C1 segment of cervical spinal cord (tissue), 14 donors: ENCODE results near the gene PALM2AKAP2.
A peak's percentile ranks its signal among the peaks of the same experiment; 100 is the strongest.

Experiments
- DNase-seq, 14 donors: peaks; one replicate each; lab custom pipeline; 2025; lab: John Stamatoyannopoulos, UW

PALM2AKAP2 gene

DNA sequence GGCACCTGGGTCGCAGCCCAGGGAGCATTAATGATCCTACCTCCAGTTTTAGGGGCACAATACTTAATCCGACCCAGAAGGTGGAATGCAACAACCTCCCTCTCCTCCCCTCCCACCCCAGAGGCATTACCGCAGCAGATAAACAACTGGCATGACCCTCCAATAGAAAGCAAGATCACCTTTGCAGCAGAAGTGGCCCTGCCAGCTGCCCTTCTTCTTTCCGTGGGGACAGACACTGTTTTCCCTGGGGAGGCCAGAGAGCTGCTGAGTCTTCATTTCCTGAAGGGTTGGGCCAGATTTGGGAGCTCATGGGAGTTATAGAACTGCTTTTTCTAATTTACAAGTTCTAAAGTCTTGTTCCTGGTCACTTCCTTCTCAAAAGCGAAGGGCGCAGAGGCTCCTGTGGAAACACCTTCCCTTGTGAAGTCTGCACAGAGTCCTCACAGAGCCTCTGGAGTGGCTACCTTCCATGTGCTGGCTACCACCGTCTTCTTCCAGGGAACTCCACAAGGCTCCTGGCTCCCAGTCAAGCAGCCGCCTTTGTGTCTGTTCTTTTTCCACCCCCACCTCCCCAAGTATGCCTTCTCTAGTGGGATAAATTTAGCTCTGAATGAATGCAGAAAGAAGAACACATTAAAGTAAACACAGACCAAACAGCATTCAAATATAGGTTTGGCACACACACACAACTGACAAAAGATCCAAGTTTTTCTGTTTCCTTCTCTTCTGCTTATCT is 8.0 kb upstream of the PALM2AKAP2 start:
- DNase-seq = peak in 1 of 14 donors; percentile 0

DNA sequence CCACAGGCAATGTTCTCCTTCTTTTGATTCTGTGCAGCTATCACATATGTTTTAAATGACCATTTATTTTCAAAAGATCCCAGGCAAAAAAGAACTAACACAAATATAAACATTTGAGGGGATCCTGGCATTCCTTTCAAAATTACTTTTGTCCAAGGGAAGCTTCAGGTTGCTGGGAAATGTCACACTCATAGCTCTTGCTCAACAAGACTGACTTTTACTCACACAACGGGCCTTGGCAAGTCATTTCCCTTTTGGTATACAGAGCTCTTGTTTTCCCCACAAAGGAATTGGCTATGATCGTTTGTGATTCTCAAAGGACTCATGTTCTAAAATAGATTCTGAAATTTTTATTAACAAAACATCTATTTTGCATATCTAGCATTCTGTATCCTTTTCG is 4.5 kb upstream of the PALM2AKAP2 start:
- DNase-seq = no peak

DNA sequence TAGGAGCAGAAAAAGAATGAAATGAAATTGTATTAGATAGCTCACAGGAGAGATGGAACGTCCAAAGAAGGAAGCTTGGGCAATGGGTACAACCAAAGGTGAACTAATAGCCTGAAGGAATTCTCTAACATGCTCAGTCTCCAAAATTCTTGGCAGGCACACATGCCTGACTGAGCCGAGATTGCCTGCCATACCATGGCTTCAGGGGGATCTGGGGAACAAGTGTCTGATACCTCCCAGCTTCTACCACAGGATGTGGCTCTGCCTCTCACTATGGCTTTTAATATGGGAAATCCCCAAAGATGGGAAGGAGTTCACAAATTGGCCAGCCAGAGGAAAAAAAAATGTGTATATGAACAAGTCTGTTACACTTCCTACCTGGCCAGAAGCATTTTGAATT is 3.6 kb upstream of the PALM2AKAP2 start:
- DNase-seq = no peak

- no peak for DNase-seq
These were observed 545 bp downstream of the PALM2AKAP2 start for GRCh38 chr9:109780453-109781033.

DNA sequence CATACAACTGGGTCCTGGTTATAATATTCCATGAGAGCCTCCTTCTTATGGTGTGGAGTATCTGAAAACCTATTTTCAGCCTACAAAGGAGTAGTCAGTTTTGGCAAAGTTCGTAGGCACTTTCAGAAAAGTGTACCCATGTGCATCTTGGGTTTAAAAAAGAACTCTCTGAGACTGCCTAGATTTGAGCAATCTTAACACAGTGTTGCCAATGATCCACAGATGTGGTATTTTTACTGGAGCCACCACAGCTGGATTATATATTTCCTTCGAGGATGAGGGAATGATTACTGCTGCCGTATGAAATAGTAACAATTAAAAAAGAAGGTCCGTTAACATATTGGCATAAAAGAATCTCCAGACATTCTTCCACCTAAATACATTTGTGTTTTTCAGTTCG is 1.1 kb downstream of the PALM2AKAP2 start:
- no peak for DNase-seq

DNA sequence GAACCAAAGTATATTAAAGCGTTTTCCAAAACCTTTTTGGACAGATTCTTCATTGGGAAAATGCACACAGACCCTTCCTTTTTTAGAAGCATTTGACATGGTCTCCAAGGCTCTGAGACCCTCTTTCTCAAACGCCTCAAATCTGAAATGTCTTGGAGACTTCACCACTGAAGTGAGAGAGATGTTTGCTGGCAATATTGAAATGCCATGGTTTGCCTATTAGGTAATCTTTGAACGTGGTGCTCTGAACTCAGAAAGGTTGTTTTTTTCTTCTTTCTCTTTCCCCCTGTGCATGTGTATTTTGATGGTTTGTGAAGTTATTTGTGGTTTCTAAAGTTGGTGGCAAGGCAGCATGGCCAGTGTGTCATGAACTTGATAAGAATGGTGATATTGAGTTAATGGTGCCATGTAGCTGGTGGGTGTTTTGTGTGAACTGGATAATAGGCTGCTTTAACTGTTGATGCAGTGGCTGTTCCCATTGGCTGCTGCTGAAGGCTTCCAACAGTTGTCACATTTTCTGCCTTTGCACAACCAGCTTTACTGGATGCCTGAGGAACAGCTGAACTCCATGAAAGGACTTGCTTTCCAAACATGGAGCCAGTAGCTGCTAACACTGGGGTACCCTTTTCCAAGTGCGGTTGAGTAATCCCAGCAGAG is 1.7 kb downstream of the PALM2AKAP2 start:
- no peak for DNase-seq

DNA sequence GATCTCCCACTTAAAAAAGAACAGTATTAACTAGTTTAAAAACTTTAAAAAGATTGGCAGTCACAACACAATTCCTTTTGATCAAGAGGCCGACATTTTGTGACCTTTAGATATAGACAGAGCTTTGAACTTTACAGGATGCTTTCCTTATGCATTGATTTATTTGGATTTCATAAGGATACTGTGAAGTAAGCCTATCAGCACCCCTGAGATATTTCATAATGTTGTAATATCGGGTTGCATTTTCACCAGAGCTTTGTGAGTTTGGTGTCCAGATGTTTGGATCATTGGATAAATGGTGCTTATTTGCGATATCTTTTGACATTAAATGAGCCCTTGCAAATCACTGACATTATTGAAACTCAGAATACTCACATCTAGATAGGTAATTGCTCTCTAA is 7.7 kb downstream of the PALM2AKAP2 start:
- no peak for DNase-seq

- no peak for DNase-seq
These were observed 9.6 kb downstream of the PALM2AKAP2 start for GRCh38 chr9:109789556-109789955.

DNA sequence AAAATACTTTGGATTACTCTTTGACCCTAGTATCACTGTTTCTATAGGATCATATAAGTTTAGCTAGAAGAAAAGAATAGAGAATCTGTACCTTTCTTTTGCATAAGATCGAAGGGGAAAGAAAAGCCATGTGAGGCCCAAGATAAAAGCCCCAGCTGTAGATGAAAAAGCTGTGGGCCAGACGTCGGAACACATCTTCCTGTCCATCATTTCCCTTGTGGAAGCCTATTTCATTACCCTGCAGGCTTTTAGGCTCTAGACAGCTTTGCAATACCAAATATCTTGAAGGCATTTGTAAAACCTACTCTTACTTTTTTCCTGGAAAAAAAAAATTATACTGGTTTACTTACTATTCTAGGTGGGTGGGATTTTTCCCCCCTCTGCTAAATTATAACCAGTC is 10.0 kb downstream of the PALM2AKAP2 start:
- DNase-seq = no peak

DNA sequence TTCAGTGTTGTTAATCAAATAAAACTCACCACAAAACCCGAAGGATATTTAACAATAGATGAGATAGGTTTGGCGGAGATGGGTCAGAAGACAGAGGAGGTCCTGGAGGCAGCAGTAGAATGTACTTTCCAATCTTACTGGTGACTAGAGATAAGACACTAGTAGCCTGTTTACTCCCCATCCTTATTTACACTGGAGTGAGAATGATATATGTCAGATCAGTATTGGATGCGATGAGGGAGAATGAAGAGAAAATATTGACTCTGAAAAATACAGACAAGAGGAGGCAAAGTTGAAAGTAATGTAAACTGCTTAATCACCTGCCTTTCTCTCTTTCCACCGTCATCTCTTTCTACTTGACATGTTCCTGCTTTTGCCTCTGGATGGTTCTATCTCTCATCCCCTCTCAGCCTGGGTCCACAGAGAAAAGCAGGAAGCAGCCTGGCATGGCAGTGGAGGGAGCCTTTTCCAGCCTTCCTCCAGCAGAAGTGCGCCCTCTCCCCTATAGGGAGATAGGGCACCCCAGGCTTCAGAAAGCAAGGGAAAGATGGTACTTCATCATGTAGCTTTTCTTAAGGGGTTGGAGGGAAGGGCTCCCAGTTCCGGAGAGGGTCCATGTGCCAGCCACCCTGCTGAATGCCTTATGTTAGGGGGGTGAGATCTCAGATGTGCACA is 11.1 kb downstream of the PALM2AKAP2 start:
- no peak for DNase-seq

GRCh38 chr9:109791747-109792146 is 11.7 kb downstream of the PALM2AKAP2 start:
- DNase-seq = no peak

DNA sequence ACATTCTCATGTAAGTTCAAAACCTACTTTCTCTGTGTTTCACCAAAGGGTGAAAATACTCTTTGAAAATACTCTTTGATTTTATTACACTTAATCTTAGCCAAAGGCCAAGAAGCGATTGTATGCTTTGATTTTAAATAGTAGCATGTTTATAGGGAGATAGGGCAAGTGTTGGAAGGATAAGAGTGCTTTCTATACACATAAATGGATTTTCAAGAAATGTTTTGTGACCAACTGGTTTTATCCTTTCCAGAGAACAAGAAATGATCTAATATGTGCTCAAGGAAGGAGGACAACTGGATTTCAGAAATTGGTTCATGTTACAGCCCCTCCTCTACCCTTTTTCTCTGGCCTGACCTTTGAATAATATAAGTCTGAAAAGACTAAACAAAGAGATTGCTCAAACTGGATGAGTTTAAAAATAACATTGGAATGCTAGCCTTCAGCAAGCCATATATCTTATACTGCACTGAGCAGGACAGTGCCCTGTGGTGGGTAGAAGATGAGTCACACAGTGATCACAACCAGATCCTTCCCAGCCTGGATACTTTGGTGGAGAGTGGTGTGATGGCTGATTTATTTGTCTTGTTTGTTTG is 13.1 kb downstream of the PALM2AKAP2 start:
- no peak for DNase-seq

DNA sequence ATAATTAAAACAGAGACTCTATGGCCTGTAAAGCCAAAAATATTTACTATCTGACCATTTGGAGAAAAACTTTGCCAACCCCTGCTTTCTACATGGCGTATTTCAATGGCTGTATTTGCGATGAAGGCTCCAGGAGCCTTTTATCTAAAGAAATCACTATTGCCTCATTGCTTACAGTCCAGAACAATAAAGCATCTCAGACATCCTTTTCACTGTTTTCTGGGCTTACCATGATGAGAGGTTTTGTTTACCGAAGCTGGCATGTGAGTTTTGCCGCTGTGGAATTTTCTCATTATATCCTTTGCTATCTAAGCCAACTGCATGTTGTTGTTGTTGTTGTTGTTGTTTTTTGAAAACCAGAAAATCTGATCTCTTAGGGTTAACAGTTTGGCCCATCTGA is 13.9 kb downstream of the PALM2AKAP2 start:
- no peak for DNase-seq

GRCh38 chr9:109794361-109795012 is 14.5 kb downstream of the PALM2AKAP2 start:
- DNase-seq = no peak

- DNase-seq = no peak
These were observed 15.6 kb downstream of the PALM2AKAP2 start for GRCh38 chr9:109795613-109796012.

DNA sequence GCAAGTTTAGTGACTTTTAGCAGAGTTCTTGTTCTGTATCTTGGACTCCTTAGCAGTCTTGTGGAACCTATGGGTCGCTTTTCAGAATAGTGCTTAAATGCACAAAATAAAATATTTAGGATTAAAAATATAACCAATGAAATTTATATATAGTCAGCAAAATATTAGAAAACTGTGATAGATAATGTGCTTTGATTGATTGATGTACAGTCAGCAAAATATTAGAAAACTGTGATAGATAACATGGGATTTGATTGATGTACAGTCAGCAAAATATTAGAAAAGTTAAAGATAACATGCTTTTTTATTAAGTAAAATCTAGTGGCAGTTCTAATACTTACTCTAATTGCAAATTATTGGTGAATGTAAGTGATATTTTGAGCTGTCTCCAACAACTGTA is 16.1 kb downstream of the PALM2AKAP2 start:
- no peak for DNase-seq

DNA sequence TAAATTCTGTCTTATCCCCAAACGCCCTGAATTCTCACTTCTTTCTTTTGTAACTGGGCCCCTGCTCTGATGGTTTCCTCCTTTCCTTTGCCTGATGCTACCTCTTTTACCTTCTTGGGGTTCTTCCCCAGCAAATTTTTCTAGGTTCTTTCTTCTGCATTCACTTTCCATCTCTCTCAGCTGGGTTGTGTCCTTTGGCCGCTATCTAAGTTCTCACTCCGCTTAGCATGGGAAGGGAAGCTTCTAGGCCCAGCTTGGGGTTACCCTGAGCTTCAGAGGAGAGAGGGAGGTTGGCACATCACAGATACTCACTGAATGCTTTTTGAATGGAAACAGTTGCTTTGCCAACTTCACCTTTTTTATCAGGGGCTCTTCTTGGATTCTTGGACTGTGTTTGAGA is 17.0 kb downstream of the PALM2AKAP2 start:
- DNase-seq = no peak

- no peak for DNase-seq
These were observed 17.5 kb downstream of the PALM2AKAP2 start for GRCh38 chr9:109797509-109797908.

GRCh38 chr9:109799141-109799540 is 19.1 kb downstream of the PALM2AKAP2 start:
- no peak for DNase-seq

DNA sequence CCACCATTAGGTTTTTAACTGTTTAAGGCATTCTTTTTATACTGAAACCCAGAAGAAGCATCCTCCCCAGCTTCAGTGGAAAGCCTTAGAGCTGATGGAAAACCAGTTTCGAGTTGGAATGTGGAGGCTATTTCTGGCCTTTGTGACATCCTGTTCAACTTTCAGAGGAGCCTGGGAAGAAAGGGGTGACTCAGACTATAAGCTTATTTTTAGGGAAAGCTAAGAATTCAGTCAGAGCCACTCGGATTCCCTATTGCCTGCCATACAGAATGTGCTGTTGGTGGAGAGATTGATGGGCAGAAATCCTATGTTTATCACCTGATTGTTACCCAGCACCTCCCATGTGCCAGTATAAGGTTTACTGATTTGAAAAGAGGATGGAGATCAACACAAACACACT is 19.8 kb downstream of the PALM2AKAP2 start:
- no peak for DNase-seq

DNA sequence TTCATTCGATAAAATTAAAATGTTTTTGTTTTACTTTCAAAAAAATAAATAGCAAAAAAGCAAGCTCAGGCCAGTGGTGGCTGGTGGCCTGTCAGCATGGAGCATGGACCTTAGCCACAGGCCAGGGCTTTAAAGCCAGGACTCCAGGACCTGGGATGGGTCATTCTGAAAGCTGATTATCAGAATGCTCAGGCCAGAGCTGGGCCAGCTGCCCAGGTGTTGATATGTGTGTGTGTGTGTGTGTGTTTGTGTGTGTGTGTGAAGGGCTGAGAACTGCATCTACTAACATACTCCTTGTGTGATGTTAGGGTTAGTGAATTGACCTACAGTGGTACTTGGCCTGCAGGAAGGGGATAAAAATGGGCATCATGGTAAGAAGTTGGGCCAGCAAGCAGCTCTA is 21.5 kb downstream of the PALM2AKAP2 start:
- no peak for DNase-seq

- DNase-seq = no peak
These were observed 22.5 kb downstream of the PALM2AKAP2 start for GRCh38 chr9:109802491-109802890.
